ENCODE results near the gene YIF1A.

- TF ChIP-seq EZH2 (IDR thresholded peaks at IDR 0.05; ENCODE audit: insufficient read depth, poor library complexity, severe bottlenecking) (no peak), EZH2phosphoT487 (IDR thresholded peaks at IDR 0.05; ENCODE audit: insufficient read depth, low read depth) (no peak)
These were observed 24.0 kb downstream of the YIF1A start for GRCh38 chr11:66264914-66265313.
